Stimulated activated CD4-positive, alpha-beta T cell treated with anti-CD3 and anti-CD28 coated beads, Interleukin-1b, Interleukin-23, amount 100 ng/mL, for 24 hours (primary cell): ENCODE data around the gene RPP30.

ENCODE experiments used
- DNase-seq, 4 experiments: peaks; one replicate each; pipeline ENCODE4 v3.0.0-alpha.2; 2020; ENCODE audit warnings: low read depth in 4 of 4, low spot score in 1 of 4

The RPP30 gene

GRCh38 chr10:90871766-90872647, at the start of gene RPP30:
TSS of gene RPP30 (plus strand) at chr10:90871974. CDS start at chr10:90871987, 13 bp downstream.
- DNase-seq, result peak; percentile 42 to 80 (median 68)

- no peak for DNase-seq
Measured at GRCh38 chr10:90822508-90822907, 49.3 kb upstream of the RPP30 start.

- no peak for DNase-seq
Measured at GRCh38 chr10:90832111-90832510, 39.7 kb upstream of the RPP30 start.

- DNase-seq, result no peak
Measured at GRCh38 chr10:90834326-90834725, 37.4 kb upstream of the RPP30 start.

- no peak for DNase-seq
Measured at GRCh38 chr10:90837486-90837885, 34.3 kb upstream of the RPP30 start.

GRCh38 chr10:90842725-90843124, 29.0 kb upstream of the RPP30 start:
- no peak for DNase-seq

GRCh38 chr10:90845726-90846125, 26.0 kb upstream of the RPP30 start:
- no peak for DNase-seq

- no peak for DNase-seq
Measured at GRCh38 chr10:90846746-90847145, 25.0 kb upstream of the RPP30 start.

GRCh38 chr10:90847436-90847835, 24.3 kb upstream of the RPP30 start:
- DNase-seq, result no peak

- DNase-seq, result no peak
Measured at GRCh38 chr10:90849956-90850749, 21.6 kb upstream of the RPP30 start.

GRCh38 chr10:90855126-90855525, 16.6 kb upstream of the RPP30 start:
- DNase-seq, result no peak

- DNase-seq, result no peak
Measured at GRCh38 chr10:90856261-90856660, 15.5 kb upstream of the RPP30 start.

- peak in 1 of 4 experiments; percentile 2 for DNase-seq
Measured at GRCh38 chr10:90856964-90857634, 14.7 kb upstream of the RPP30 start.

GRCh38 chr10:90857635-90858460, 13.9 kb upstream of the RPP30 start, which contains the start of gene HTR7:
TSS of gene HTR7 (minus strand) at chr10:90858039. CDS start at chr10:90857671, 368 bp downstream.
- DNase-seq, result peak in 3 of 4 experiments; percentile 30 to 44 (median 43)

- DNase-seq, result no peak
Measured at GRCh38 chr10:90858461-90858968, 13.3 kb upstream of the RPP30 start.

- DNase-seq, result no peak
Measured at GRCh38 chr10:90859321-90859751, 12.4 kb upstream of the RPP30 start.

- no peak for DNase-seq
Measured at GRCh38 chr10:90860790-90861189, 11.0 kb upstream of the RPP30 start.

GRCh38 chr10:90862908-90863514, 8.8 kb upstream of the RPP30 start:
- DNase-seq, result no peak

GRCh38 chr10:90865401-90865800, 6.4 kb upstream of the RPP30 start:
- DNase-seq, result no peak
